GM21528 (cell line): Measurements from ENCODE around the gene CDK2.
A peak's percentile ranks its signal among the peaks of the same experiment; 100 is the strongest.
"Not testable (repeated sequence)": the region's sequence is repeated elsewhere in the genome, so short reads cannot be mapped to it uniquely, and the experiment has no call there.

ENCODE experiments used
- ATAC-seq: cut with Tn5 transposase; IDR thresholded peaks from one replicate; pipeline ENCODE4 v1.9.1; 2021; ENCODE audit warnings: mild to moderate bottlenecking, moderate library complexity; ENCODE audit not compliant: unreplicated experiment, low FRiP score

The CDK2 gene

GRCh38 chr12:55974308-55974730 is 7.7 kb downstream of the CDK2 start:
- ATAC-seq, result peak; percentile 20

GRCh38 chr12:55978393-55978792 is 11.8 kb downstream of the CDK2 start:
- ATAC-seq, result no peak

GRCh38 chr12:55979069-55979468 is 12.4 kb downstream of the CDK2 start:
- ATAC-seq, result no peak

GRCh38 chr12:55981882-55982281 is 15.3 kb downstream of the CDK2 start:
- not testable (repeated sequence) for ATAC-seq

- ATAC-seq, result no peak
Observed at GRCh38 chr12:55982319-55982936, 15.8 kb downstream of the CDK2 start.

GRCh38 chr12:55983232-55983842 is 16.7 kb downstream of the CDK2 start:
- ATAC-seq, result no peak

- ATAC-seq, result no peak
Observed at GRCh38 chr12:55984861-55985260, 18.2 kb downstream of the CDK2 start.

GRCh38 chr12:55985341-55985740 is 18.7 kb downstream of the CDK2 start:
- ATAC-seq, result no peak

GRCh38 chr12:55985976-55986375 is 19.3 kb downstream of the CDK2 start:
- ATAC-seq, result not testable (repeated sequence)

- no peak for ATAC-seq
Observed at GRCh38 chr12:55991110-55991509, 24.5 kb downstream of the CDK2 start.

- ATAC-seq, result no peak
Observed at GRCh38 chr12:55993230-55993853, 26.7 kb downstream of the CDK2 start.

- ATAC-seq, result no peak
Observed at GRCh38 chr12:55995366-55995765, 28.7 kb downstream of the CDK2 start.

- no peak for ATAC-seq
Observed at GRCh38 chr12:55996201-55996714, 29.6 kb downstream of the CDK2 start.

- ATAC-seq, result peak; percentile 97
Observed at GRCh38 chr12:55996715-55997534, 30.3 kb downstream of the CDK2 start, which contains the start of gene SUOX. TSS of gene SUOX (plus strand) at chr12:55997276. CDS start at chr12:56002222, 4,946 bp downstream.

GRCh38 chr12:55997535-55997859 is 30.9 kb downstream of the CDK2 start:
- ATAC-seq, result no peak

- ATAC-seq, result not testable (repeated sequence)
Observed at GRCh38 chr12:55999522-55999921, 32.9 kb downstream of the CDK2 start.

- ATAC-seq, result not testable (repeated sequence)
Observed at GRCh38 chr12:55999999-56000540, 33.4 kb downstream of the CDK2 start.

- ATAC-seq, result no peak
Observed at GRCh38 chr12:56001487-56002100, 35.0 kb downstream of the CDK2 start.

- ATAC-seq, result not testable (repeated sequence)
Observed at GRCh38 chr12:56003376-56003775, 36.7 kb downstream of the CDK2 start.

GRCh38 chr12:56004211-56004610 is 37.6 kb downstream of the CDK2 start:
- no peak for ATAC-seq
